Cardiac muscle cell (in vitro differentiated cells and primary cell): ENCODE results near the gene RSPRY1. TPM values are rescaled to one million over a fixed set of nuclear protein-coding genes. Genes with fewer than 3 reads are reported as not detected.

ENCODE experiments used
- DNase-seq, 2 donors: peaks; one replicate each; pipeline versions ENCODE4 v3.0.0 to v3.0.0-alpha.2; 2010 to 2017; ENCODE audit warnings: low read depth in 1 of 2, low spot score in 1 of 2
- H3K27ac ChIP-seq: fragments of 200-600 bp; sonication (generic); 2 replicates; pipeline ENCODE4 v1.5.1; 2016
- H3K27me3 ChIP-seq: fragments of 200-600 bp; sonication (generic); 2 replicates; pipeline ENCODE4 v1.6.0; 2016; ENCODE audit warnings: control low read depth
- H3K36me3 ChIP-seq: fragments of 200-600 bp; sonication (generic); 2 replicates; pipeline ENCODE4 v1.5.1; 2016; ENCODE audit warnings: control low read depth
- H3K4me1 ChIP-seq: fragments of 200-600 bp; sonication (generic); 2 replicates; pipeline ENCODE4 v1.8.1; 2017; ENCODE audit warnings: low read depth, mild to moderate bottlenecking, mixed run types
- H3K4me3 ChIP-seq: fragments of 200-600 bp; sonication (generic); 2 replicates; pipeline ENCODE4 v1.5.1; 2016; ENCODE audit warnings: mild to moderate bottlenecking
- H3K9me3 ChIP-seq: fragments of 200-600 bp; sonication (generic); 2 replicates; pipeline ENCODE4 v1.5.1; 2017; ENCODE audit warnings: low read depth, mild to moderate bottlenecking, control low read depth
- CTCF ChIP-seq: IDR thresholded peaks from 2 replicates; pipeline ENCODE4 v1.5.1; 2012; ENCODE audit warnings: low read depth, mild to moderate bottlenecking, low read length
- polyA plus RNA-seq: library from polyadenylated mRNA; unstranded; fragments of >200 nt; fragmentation: Nextera tagmentation; extraction: Ambion mirVana; gene quantifications from 2 replicates; pipeline ENCODE4 v1.2.1, GENCODE V29; 2016
- total RNA-seq: library from RNA; depleted of rRNA; stranded (reverse); fragments of >200 nt; gene quantifications from 2 replicates; pipeline ENCODE4 v1.2.3, GENCODE V29; 2016

Gene RSPRY1
- total and polyA plus RNA-seq, 2 experiments from 2014 or later = 30.3 to 33.2 TPM

GRCh38 chr16:57223057-57223456 lies 36.9 kb downstream of the RSPRY1 start:
- H3K27ac ChIP-seq = no peak overlapping the region
- peaks cover 44% of the 10 kb centered on the region for H3K36me3 ChIP-seq
- H3K9me3 ChIP-seq = no peaks in the 10 kb centered on the region
- TF ChIP-seq CTCF = no peak
- no peak for DNase-seq
- H3K27me3 ChIP-seq = no peaks in the 10 kb centered on the region
- no peaks in the 10 kb centered on the region for H3K4me1 ChIP-seq
- H3K4me3 ChIP-seq = no peak overlapping the region

- H3K27me3 ChIP-seq = no peaks in the 10 kb centered on the region
- H3K9me3 ChIP-seq = no peaks in the 10 kb centered on the region
- TF ChIP-seq CTCF = no peak
- H3K4me3 ChIP-seq = no peak overlapping the region
- H3K36me3 ChIP-seq = peaks cover 51% of the 10 kb centered on the region
- H3K4me1 ChIP-seq = no peaks in the 10 kb centered on the region
- peak overlapping the region; percentile 59 for H3K27ac ChIP-seq
- DNase-seq = peak in 1 of 2 donors; percentile 5
Measured at GRCh38 chr16:57224651-57225335, 38.7 kb downstream of the RSPRY1 start.

GRCh38 chr16:57225978-57226377 lies 39.8 kb downstream of the RSPRY1 start:
- Histone ChIP-seq H3K27ac (no peak overlapping the region), H3K4me3 (no peak overlapping the region), H3K27me3 (no peaks in the 10 kb centered on the region), H3K9me3 (no peaks in the 10 kb centered on the region), H3K4me1 (no peaks in the 10 kb centered on the region), H3K36me3 (peaks cover 56% of the 10 kb centered on the region)
- DNase-seq = no peak
- TF ChIP-seq CTCF = no peak

- no peak for DNase-seq
- no peaks in the 10 kb centered on the region for H3K27me3 ChIP-seq
- TF ChIP-seq CTCF = no peak
- H3K27ac ChIP-seq = no peak overlapping the region
- peaks cover 56% of the 10 kb centered on the region for H3K36me3 ChIP-seq
- no peaks in the 10 kb centered on the region for H3K9me3 ChIP-seq
- no peak overlapping the region for H3K4me3 ChIP-seq
- no peaks in the 10 kb centered on the region for H3K4me1 ChIP-seq
Measured at GRCh38 chr16:57226701-57227621, 40.8 kb downstream of the RSPRY1 start.

GRCh38 chr16:57229079-57229478 lies 43.0 kb downstream of the RSPRY1 start:
- H3K36me3 ChIP-seq = peaks cover 58% of the 10 kb centered on the region
- H3K4me1 ChIP-seq = no peaks in the 10 kb centered on the region
- H3K4me3 ChIP-seq = no peak overlapping the region
- H3K27ac ChIP-seq = no peak overlapping the region
- H3K9me3 ChIP-seq = no peaks in the 10 kb centered on the region
- no peak for DNase-seq
- no peak for TF ChIP-seq CTCF
- H3K27me3 ChIP-seq = no peaks in the 10 kb centered on the region
